Mesodermal cell (in vitro differentiated cells): Measurements from ENCODE around the gene PSG7.
"Not testable (repeated sequence)": the region's sequence is repeated elsewhere in the genome, so short reads cannot be mapped to it uniquely, and the experiment has no call there.

Experiments used
- H3K27ac ChIP-seq: 2 replicates; pipeline ENCODE4 v1.7.0; 2013; ENCODE audit warnings: mild to moderate bottlenecking, low read depth, low read length, moderate library complexity; ENCODE audit not compliant: severe bottlenecking
- H3K36me3 ChIP-seq: 2 replicates; pipeline ENCODE4 v1.7.1; 2013; ENCODE audit warnings: mild to moderate bottlenecking, low read length, moderate library complexity; ENCODE audit not compliant: control insufficient read depth, insufficient read depth
- H3K4me1 ChIP-seq: one replicate; pipeline ENCODE4 v1.7.1; 2013; ENCODE audit warnings: mild to moderate bottlenecking, low read length; ENCODE audit not compliant: insufficient read depth, control insufficient read depth, poor library complexity, severe bottlenecking
- H3K4me3 ChIP-seq: 2 replicates; pipeline ENCODE4 v1.7.0; 2013; ENCODE audit warnings: low read length, control low read depth, mild to moderate bottlenecking; ENCODE audit not compliant: insufficient read depth, poor library complexity, severe bottlenecking; ENCODE audit errors: extremely low read depth
- H3K9me3 ChIP-seq: 2 replicates; pipeline ENCODE4 v1.7.1; 2013; ENCODE audit warnings: mild to moderate bottlenecking, low read length, moderate library complexity; ENCODE audit not compliant: control insufficient read depth
- WGBS, 2 experiments: methylation state at CpG; one replicate each; pipeline ENCODE4 v1.1.5; 2013; ENCODE audit warnings: missing lambda C conversion rate in 2 of 2; ENCODE audit not compliant: insufficient coverage in 2 of 2; 5-methylcytosine and 5-hydroxymethylcytosine counted together

The PSG7 gene

GRCh38 chr19:42916931-42917330 is 20.1 kb downstream of the PSG7 start:
- H3K36me3 ChIP-seq, H3K4me3 ChIP-seq, H3K4me1 ChIP-seq, H3K27ac ChIP-seq, H3K9me3 ChIP-seq: not testable (repeated sequence)
- WGBS, 2 experiments, result 57 to 86% methylated on average over 1 of the region's 1 CpG

DNA sequence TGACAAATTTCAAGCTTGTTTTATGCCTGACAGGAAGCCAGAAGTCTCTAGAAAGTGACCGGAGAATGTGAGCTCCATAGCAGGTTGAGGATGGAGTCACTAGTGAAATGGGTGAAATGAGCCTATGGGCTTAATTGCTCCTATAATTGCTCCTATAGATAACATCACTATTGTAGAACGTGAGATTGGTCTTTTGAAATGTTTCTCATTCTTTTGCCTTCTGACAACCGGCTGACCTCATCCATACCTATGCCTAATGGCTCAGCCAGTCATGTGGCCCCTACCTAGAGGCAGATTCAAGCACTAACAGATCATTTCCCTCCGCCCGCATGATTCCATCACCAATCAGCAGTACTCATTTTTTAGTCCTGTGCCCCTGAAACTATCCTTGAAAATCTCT is 23.5 kb downstream of the PSG7 start:
- WGBS, 2 experiments, result 81 to 93% methylated on average over 2 to 3 of the region's 5 CpGs
- H3K27ac ChIP-seq, H3K4me1 ChIP-seq: not testable (repeated sequence)

GRCh38 chr19:42912941-42913340 is 24.1 kb downstream of the PSG7 start:
- H3K4me1 ChIP-seq, H3K9me3 ChIP-seq, H3K4me3 ChIP-seq, H3K27ac ChIP-seq, H3K36me3 ChIP-seq: not testable (repeated sequence)
- WGBS, 2 experiments, result 87 to 88% methylated on average over 2 to 4 of the region's 4 CpGs

More for the DNA sequence above, 23.5 kb downstream of the PSG7 start:
- not testable (repeated sequence) for H3K9me3 ChIP-seq, H3K36me3 ChIP-seq, H3K4me3 ChIP-seq

- H3K36me3 ChIP-seq, H3K9me3 ChIP-seq, H3K4me1 ChIP-seq, H3K27ac ChIP-seq, H3K4me3 ChIP-seq: not testable (repeated sequence)
- WGBS, 2 experiments, result 78 to 100% methylated on average over 1 to 4 of the region's 5 CpGs
Observed at GRCh38 chr19:42911731-42912130, 25.3 kb downstream of the PSG7 start.

DNA sequence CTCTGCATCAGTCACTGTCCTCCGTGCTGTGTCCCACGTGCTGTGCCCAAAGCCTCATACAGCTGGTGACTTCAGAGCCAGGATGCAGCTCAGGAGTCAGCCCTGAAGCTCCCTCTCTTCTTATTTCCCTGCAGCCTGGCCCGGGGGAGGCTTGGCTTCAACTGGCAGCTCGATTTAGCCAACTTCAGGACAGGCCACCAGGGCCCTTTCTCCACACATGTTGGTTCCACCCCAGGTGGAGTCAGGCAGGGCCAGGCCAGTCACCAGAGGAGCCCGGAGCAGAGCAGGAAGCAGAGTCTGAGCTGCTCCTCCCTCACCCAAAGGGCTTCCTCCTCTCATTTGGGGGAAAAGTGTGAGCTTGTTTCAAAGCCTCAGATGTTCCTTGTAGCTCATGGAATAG is 30.8 kb downstream of the PSG7 start:
- not testable (repeated sequence) for H3K4me1 ChIP-seq, H3K4me3 ChIP-seq, H3K9me3 ChIP-seq, H3K36me3 ChIP-seq, H3K27ac ChIP-seq
- WGBS, 2 experiments, result 63 to 77% methylated on average over 2 to 3 of the region's 5 CpGs

- not testable (repeated sequence) for H3K36me3 ChIP-seq, H3K27ac ChIP-seq, H3K4me3 ChIP-seq, H3K9me3 ChIP-seq
- H3K4me1 ChIP-seq, result peaks cover 13% of the 10 kb centered on the region
- 93 to 96% methylated on average over 2 to 3 of the region's 4 CpGs for WGBS, 2 experiments
Observed at GRCh38 chr19:42900561-42900960, 36.4 kb downstream of the PSG7 start.

GRCh38 chr19:42899674-42900073 is 37.3 kb downstream of the PSG7 start:
- H3K4me3 ChIP-seq, H3K36me3 ChIP-seq, H3K9me3 ChIP-seq, H3K27ac ChIP-seq: not testable (repeated sequence)
- WGBS, 2 experiments, result 84 to 95% methylated on average over 10 to 11 of the region's 12 CpGs
- peaks cover 13% of the 10 kb centered on the region for H3K4me1 ChIP-seq

DNA sequence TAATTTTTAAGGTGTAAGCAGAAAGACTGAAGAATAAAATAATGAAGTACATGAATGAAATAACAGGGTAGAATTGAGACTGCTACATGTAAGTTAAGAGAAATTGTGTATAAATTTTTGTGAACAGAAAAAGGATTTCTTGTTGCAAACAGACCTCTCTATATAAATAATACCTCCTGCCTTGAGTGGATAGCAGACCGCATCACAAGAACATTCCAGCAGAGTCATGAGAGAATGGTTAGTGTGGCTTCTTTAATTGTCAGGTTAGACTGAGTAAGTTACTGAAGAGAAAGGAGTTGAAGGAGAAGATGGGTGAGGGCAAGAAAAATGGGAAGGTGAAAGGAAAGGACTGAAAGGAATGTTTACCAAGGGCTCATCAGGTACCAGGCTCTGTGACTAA is 37.9 kb downstream of the PSG7 start:
- not testable (repeated sequence) for H3K4me3 ChIP-seq, H3K36me3 ChIP-seq, H3K9me3 ChIP-seq
- H3K4me1 ChIP-seq, result peaks cover 13% of the 10 kb centered on the region
- H3K27ac ChIP-seq, result peak overlapping the region; percentile 66
- WGBS, 2 experiments, result no CpG with 5 or more reads among the region's 1 CpG

GRCh38 chr19:42898656-42899055 is 38.4 kb downstream of the PSG7 start:
- no CpG with 5 or more reads among the region's 1 CpG for WGBS, 2 experiments
- Histone ChIP-seq H3K4me1 (peaks cover 13% of the 10 kb centered on the region), H3K27ac (peak overlapping the region; percentile 66)
- not testable (repeated sequence) for H3K36me3 ChIP-seq, H3K4me3 ChIP-seq, H3K9me3 ChIP-seq

DNA sequence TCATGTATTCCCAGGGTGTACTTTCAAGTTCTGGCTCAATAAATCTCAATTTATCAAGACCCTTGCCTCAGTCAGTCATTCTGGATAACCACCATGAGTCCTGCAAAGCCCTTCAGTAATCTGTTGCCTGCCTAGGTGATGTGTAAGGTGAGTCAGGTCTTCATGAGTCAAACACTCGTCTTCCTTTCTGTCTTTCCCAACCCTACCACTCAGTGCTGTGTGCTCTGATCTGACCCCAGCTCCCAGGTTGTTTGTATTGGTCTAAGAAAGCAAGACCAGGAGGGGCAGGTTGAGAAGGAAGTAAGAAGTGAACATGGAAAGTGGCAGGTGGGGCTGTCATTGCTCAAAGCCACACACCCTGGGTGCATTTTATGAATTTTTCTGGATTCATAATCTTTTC is 39.3 kb downstream of the PSG7 start:
- not testable (repeated sequence) for H3K27ac ChIP-seq, H3K4me3 ChIP-seq
- no CpG with 5 or more reads among the region's 1 CpG for WGBS, 2 experiments

DNA sequence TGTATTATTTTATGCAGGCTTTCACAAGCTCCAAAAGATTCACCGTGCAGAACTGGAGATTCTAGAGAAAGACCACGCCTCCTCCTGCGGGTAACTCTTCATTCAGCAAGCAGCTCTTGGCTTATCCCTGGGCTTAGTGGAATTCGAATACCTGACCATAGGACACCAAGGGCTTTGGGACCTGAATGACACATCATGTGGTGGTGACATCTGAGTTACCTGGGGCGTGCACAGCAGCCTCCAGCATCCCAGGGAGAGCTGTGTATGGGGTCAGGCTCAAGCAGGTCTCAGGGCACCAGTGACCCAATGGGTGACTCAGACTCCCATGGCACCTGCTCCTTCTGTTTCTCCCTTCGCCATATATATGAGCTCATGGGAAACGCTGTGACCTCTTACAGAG is 46.6 kb downstream of the PSG7 start:
- not testable (repeated sequence) for H3K36me3 ChIP-seq

More for the DNA sequence above, 39.3 kb downstream of the PSG7 start:
- H3K36me3 ChIP-seq, H3K9me3 ChIP-seq: not testable (repeated sequence)
- peaks cover 13% of the 10 kb centered on the region for H3K4me1 ChIP-seq

More for the DNA sequence above, 46.6 kb downstream of the PSG7 start:
- not testable (repeated sequence) for H3K4me3 ChIP-seq, H3K27ac ChIP-seq, H3K4me1 ChIP-seq
- WGBS, 2 experiments, result 64 to 82% methylated on average over 5 of the region's 7 CpGs
- peaks cover 12% of the 10 kb centered on the region for H3K9me3 ChIP-seq
